NCI-H2227 (cell line): ENCODE results near the gene MS4A10.
A peak's percentile ranks its signal among the peaks of the same experiment; 100 is the strongest.
"Not testable (repeated sequence)": the region's sequence is repeated elsewhere in the genome, so short reads cannot be mapped to it uniquely, and the experiment has no call there.

Experiments
- DNase-seq: peaks from one replicate; lab custom pipeline; 2025; ENCODE audit not compliant: unreplicated experiment; lab: John Stamatoyannopoulos, UW

MS4A10 gene

DNA sequence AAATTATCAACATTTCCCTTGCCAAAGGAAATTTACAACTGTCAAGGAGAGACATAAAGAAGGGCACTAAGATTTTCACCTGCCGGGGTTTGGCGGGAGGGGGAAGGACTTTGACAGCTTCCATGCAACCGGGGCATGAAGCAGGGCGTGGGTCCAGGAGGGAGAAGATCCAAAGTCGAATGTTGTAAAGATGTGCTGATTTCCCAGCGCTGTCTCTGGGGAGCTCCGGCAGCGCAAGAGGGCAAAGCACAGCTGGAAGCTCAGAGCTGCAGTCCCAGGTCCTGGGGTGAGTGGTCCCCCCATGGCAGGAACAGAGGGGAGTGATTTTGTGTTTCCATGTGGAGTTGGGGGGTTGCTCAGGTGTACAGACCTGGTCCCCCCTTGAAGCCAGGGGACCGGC lies at the start of gene MS4A10:
MS4A10 (plus strand) TSS at position 198 of the 400 bp plus-strand sequence. CDS start 5,003 bp downstream, outside the sequence.
- DNase-seq: no peak

- no peak for DNase-seq
Measured at GRCh38 chr11:60739114-60739513, 46.0 kb upstream of the MS4A10 start.

- DNase-seq: no peak
Measured at GRCh38 chr11:60740573-60740972, 44.6 kb upstream of the MS4A10 start.

- DNase-seq: no peak
Measured at GRCh38 chr11:60741421-60741820, 43.7 kb upstream of the MS4A10 start.

- DNase-seq: no peak
Measured at GRCh38 chr11:60743058-60743457, 42.1 kb upstream of the MS4A10 start.

DNA sequence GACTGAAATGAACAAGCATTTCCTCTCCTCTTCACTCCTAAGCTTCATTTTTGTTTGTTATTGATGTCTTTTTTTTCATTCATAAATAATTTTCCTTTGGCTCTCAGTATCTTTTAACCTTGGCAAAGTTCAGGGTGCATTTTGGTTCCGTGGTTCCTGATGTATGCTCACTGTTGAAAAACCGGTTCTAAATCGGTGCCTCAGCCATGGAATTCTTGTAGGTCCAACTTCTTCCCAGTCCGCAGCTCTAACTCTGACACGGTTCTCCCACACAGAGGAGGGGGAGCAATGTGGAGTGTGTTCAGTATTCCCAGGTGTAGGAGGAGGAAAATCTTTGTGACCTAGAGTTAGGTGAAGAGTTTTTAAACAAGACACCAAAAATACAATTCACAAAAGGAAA lies 41.0 kb upstream of the MS4A10 start:
- no peak for DNase-seq

DNA sequence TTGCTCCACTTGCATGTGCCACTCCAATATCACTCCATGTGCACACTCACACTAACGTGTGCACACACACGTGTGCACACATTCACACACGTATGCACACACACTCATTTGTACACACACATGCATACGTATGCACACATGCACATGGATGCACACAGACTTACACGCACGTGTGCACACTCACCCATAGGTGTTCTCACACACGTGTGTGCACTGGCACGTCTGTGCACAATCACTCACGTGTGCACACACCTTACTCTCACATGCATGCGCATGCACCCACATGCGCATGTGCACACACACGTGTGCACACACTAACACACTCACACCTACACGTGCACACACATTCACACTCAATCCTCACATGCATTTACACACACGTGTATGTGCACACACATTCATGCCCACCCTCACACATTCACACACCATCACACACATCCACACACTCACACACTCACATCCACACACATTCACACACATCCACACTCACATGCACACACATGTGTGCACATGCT lies 37.7 kb upstream of the MS4A10 start:
- no peak for DNase-seq

- no peak for DNase-seq
Measured at GRCh38 chr11:60748225-60748624, 36.9 kb upstream of the MS4A10 start.

DNA sequence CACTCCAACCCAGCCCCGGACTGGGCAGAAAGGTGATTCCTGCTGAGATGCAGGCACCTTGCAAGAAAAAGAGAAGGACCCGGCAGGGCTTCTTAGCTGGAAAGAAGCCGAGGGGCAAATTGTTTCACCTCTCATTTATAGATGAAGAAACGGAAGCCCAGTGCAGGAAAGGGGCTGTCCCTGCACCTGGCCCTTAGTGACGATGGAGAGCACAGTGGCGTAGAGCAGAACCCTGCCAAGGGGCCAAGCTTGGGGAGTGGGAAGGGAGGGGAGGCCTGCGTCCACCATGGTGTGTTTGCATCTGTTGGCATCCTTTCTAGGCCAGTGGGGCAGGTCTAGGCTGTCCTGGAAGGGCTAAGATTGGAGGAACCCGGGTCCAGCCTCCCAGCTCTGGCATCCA lies 36.3 kb upstream of the MS4A10 start:
- no peak for DNase-seq

DNA sequence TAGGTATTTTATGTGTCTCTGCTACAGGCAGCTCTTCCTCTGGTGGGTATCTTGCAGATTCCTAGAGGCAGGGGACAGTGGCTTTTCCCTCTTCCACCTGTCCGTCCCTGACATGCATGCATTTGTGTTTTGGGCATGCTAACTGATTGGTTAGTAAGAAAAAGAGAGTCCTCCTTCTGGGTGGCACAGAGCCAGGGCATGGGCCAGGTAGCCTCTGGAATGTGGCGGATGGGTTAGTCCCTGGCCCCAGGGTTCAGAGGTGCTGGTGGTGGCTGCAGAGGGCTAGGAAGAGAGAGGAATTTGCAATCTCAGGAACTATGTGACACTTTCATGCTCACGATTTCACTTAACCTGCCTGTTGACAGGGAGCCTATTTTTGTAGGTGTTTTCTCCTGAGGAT lies 34.2 kb upstream of the MS4A10 start:
- DNase-seq: no peak

- DNase-seq: no peak
Measured at GRCh38 chr11:60753309-60753708, 31.8 kb upstream of the MS4A10 start.

GRCh38 chr11:60754887-60755286 lies 30.2 kb upstream of the MS4A10 start:
- no peak for DNase-seq

DNA sequence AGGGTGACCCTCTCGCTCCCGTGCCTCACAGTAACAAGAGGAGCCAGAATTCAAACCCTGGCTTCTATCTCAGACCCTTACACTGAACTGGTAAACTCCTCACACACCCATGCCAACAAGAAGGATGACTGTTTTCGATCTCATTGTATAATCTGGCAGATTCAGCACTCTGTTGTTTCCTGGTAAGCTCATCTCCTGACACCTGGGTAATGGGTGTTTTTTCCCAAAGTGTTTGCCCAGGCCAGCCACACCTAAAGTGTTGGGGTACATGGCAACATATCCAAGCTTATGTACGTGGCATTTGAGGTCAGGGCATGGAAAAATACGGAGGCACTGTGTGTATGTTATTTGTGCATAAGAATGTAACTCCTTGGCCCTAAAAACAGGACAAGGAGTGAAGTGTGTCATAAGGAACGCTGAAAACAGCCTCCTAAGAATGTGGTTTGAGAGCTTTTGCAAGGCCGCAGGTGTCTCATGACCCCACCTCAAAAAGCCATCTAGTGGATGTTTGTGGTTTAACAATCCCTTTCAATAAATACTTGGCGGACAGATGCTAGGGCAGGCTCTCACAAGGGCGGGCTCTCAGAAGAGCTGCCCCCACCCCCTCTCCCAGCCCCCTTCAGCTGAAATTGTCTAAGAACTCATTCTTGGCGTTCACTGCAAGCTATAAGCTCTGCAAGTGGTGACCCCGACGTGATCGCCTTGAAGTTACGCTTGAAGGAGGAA lies 28.7 kb upstream of the MS4A10 start, which contains the start of gene MS4A15:
MS4A15 (plus strand) TSS at position 561 of the 726 bp plus-strand sequence. CDS start 6,867 bp downstream, outside the sequence.
- DNase-seq: no peak

DNA sequence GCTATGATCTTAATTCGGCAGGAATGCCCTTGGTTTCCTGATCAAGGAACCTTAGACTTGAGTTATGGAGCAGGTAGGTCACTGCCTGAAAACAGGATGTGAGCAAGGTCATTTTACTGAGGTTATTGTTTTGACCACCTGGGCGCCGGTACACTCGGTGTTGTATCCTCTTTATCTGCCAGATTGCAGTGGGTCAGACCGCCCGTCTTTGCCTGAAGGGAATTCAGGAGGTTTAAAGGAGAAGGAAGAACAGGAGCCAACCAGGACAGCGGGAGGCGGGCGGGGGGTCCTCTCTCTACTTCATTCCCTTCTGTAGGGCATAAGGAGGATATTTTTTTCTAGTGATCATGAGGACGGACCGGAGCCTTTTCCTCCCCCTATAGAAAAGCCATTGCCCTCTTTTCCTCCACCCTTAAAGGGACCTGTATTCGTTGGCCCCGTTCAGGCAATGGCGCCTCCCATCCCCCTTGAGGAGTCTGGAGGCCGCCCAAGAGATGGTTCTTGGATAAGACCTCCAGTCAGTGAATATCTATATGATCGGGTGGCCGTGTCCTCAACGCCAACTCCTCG lies 27.8 kb upstream of the MS4A10 start:
- DNase-seq: no peak

DNA sequence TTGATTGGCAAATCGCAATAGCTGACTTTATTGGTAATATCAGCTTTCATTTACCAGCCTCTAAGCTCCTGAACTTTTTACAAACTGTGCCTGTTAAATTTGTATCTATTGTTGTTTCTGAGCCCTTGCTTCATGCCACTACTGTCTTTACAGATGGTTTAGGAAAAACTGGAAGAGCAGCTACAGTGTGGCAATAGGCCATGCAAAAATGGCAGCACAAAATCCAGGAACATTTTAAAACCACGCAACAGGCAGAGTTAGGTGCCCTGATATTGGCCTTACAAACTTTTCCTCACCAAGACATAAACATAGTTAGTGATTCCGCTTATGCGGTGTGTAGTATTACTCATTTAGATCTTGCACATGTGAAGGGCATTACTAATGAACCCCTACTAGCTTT lies 26.5 kb upstream of the MS4A10 start:
- not testable (repeated sequence) for DNase-seq

GRCh38 chr11:60759438-60760225 lies 25.5 kb upstream of the MS4A10 start:
- not testable (repeated sequence) for DNase-seq

DNA sequence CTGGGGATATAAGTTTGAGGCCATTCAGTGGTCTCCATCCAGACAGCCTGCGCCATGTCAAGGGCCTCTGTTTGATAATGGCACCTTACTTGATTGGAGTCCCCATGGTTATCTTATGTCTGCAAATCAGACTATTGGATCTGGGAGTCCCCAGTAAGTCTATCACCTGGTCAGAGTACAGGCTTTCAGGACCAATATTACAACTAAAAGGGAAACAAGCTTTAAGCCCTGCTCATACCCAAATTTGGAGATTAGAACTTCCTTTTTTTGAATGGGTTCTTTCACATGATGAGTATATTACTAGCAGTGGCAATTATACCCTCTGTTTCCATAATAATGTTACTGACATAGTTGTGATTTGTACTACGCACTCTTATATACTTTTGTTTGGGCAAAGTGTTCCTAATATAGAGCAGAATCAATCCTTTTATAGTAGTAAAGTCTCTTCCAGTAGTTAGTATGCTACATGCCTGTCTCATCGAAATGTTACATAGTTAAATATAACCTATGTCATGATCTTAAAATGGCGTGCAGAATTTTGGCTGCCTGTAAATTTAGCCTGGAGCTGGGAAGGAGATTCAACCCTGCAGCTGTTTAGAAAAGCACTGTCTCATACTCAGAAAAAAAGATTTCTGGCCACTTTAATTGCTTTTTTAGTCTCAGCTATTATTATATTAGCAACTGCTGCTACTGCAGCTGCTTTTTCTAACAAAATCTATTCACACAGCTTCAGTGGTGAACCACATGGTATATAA lies 23.5 kb upstream of the MS4A10 start:
- no peak for DNase-seq

- DNase-seq: peak; percentile 10
Measured at GRCh38 chr11:60762851-60763691, 22.1 kb upstream of the MS4A10 start.

DNA sequence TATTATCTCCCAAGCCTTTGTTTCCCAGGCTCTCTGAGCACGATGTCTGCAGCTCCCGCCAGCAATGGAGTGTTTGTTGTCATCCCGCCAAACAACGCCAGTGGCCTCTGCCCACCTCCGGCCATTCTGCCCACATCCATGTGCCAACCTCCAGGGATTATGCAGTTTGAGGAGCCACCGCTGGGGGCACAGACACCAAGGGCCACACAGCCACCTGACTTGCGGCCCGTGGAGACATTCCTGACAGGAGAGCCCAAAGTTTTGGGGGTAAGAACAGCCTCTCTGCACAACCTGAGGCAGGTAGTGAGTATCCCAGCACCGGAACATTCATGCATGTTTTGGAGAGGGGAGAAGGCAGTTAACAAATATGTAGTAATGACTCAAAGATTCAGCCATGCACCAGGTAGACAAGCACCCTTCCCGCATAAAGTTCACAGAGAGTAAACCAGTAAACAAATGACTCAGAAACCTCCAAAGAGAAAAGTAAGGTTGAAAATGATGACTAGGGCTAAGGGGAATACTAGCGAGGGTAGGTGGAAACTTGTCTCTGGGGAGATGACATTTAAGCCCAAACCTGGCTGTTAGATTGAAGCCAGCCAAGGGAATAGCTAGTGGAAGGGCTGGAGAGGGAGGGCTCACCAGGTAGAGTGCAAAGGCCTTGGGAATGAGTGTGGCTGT lies 21.3 kb upstream of the MS4A10 start:
- DNase-seq: no peak

DNA sequence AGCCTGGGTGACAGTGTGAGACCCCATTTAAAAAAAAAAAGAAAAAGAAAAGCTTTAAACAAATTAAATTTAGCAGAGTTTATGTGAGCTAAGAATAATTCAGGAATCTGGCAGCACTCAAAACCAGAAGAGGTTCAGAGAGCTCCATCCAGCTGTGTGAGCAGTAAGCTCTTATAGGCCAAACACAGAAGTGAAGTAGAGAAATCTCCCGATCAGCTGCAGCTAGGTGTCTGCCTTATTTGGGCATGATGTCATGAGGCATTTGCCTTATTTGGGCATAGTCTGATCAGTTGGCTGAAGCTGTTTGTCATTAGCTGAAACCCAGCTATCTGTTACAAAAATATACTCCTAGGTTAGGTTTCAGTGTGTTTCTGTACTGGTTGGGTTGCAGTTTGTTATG lies 20.3 kb upstream of the MS4A10 start:
- no peak for DNase-seq
